GM10266 (cell line): ENCODE measurements around the gene ITGA11.

Source experiments
- DNase-seq: peaks from one replicate; pipeline ENCODE4 v3.0.0; 2012; ENCODE audit errors: extremely low spot score
- CTCF ChIP-seq: IDR thresholded peaks from 2 replicates; pipeline ENCODE4 v1.5.1; 2012; ENCODE audit warnings: mild to moderate bottlenecking, low read depth; ENCODE audit not compliant: control insufficient read depth, insufficient read depth; ENCODE audit errors: missing control alignments

Gene ITGA11

GRCh38 chr15:68471541-68471940 lies 39.6 kb upstream of the ITGA11 start:
- no peak for TF ChIP-seq CTCF
- DNase-seq: no peak

DNA sequence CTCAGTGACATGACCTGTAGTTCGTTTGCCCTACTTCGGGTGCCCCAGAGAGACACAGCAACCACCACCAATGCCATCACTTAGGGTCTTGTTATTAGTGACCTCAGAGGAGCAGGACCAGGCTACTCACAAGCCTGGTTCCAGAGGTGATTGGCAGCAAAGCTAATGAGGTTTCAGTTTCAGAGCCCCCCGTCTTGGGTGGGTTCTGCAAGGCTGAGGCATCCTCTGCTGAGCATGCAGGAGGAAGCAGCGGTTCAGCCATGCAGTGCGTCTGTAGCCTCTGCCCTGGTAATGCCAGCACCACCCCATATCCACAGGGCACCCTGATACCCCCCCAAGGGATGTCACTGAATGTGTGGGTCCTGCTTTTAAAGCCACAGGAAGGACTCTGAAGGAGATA lies 39.0 kb upstream of the ITGA11 start:
- TF ChIP-seq CTCF: no peak
- no peak for DNase-seq

GRCh38 chr15:68470049-68470742 lies 38.2 kb upstream of the ITGA11 start:
- TF ChIP-seq CTCF: no peak
- no peak for DNase-seq

GRCh38 chr15:68469162-68470048 lies 37.4 kb upstream of the ITGA11 start:
- no peak for TF ChIP-seq CTCF
- no peak for DNase-seq

DNA sequence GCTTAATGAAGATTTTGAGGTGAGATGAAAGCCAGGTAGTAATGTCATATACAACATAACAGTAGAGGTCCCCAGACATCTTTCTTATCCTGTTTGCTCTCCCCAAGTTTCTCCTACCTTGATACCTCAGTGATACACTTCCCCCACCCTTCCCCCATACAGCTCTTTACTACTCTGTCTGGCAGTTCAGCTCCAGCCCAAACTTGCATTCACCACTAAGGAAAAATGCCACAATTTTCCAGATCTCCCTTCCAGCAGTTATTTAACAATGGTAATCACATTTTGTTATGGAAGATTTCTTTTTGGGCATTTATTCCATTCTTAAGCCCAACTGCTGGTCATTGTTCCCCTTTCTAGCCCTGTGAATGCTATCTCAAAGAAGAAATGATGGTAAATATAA lies 34.9 kb upstream of the ITGA11 start:
- no peak for TF ChIP-seq CTCF
- no peak for DNase-seq

- no peak for TF ChIP-seq CTCF
- DNase-seq: no peak
Observed at GRCh38 chr15:68465861-68466560, 34.0 kb upstream of the ITGA11 start.

GRCh38 chr15:68464448-68465090 lies 32.6 kb upstream of the ITGA11 start:
- TF ChIP-seq CTCF: no peak
- no peak for DNase-seq
